Fibroblast of skin of left quadriceps (primary cell): ENCODE measurements around the gene AMDHD1.
"Not testable (repeated sequence)": the region's sequence is repeated elsewhere in the genome, so short reads cannot be mapped to it uniquely, and the experiment has no call there.

ENCODE experiments used
- DNase-seq, 2 experiments: peaks; one replicate each; pipeline ENCODE4 v3.0.0-alpha.2; 2013; ENCODE audit warnings: low read depth in 2 of 2

The AMDHD1 gene

DNA sequence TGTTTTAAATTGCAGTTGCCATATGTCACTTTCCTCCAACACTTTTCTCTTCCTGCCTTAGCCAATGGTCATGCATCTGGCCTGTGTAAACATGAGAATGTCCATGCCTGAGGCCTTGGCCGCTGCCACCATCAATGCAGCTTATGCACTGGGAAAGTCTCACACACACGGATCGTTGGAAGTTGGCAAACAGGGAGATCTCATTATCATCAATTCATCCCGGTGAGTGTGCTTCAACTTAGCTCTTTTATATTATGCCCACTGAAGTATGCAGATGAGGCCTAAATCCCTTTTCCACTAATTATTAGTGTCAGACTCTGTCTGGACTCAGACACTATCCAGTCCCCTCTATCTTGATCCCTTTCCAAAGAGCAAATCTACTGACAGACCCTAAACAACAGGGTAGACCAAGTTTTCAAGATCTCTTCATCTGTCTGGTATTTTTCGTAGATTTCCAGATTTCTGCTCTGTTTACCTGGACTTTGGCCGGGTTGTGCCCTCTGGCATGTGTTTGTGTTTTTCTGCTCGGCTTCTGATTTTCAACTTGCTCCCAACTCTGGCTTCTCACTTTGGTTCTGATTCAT lies 23.2 kb downstream of the AMDHD1 start:
- no peak for DNase-seq

- DNase-seq: no peak
Measured at GRCh38 chr12:95967301-95967700, 24.2 kb downstream of the AMDHD1 start.

DNA sequence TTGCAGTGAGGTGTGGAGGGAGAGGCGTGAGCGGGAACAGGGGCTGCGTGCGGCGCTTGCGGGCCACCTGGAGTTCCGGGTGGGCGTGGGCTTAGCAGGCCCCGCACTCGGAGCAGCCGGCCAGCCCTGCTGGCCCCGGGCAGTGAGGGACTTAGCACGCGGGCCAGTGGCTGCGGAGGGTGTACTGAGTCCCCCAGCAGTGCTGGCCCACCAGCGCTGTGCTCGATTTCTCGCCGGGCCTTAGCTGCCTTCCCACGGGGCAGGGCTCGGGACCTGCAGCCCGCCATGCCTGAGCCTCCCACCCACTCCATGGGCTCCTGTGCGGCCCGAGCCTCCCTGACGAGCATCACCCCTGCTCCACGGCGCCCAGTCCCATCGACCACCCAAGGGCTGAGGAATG lies 26.0 kb downstream of the AMDHD1 start:
- not testable (repeated sequence) for DNase-seq

GRCh38 chr12:95970905-95971304 lies 27.8 kb downstream of the AMDHD1 start:
- no peak for DNase-seq

GRCh38 chr12:95972832-95973456 lies 29.8 kb downstream of the AMDHD1 start:
- DNase-seq: no peak

DNA sequence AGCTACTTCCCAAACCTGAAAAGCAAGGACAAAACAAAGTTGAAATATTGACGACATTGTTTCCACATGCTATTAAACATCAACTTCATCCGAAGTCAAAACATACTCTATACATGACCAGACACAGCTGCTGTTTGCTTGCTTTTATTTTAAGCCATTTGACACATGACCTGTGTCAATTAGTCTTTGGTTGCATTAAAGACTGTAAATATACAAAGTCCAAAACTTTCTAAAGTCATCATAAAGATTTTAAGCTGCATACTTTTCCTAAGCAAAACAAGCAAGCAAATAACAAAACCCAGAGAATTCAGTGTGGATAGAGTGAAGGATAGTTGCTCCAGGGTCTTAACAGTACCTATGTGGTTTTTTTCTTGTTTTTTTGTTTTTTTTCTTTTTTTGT lies 31.2 kb downstream of the AMDHD1 start:
- DNase-seq: no peak

DNA sequence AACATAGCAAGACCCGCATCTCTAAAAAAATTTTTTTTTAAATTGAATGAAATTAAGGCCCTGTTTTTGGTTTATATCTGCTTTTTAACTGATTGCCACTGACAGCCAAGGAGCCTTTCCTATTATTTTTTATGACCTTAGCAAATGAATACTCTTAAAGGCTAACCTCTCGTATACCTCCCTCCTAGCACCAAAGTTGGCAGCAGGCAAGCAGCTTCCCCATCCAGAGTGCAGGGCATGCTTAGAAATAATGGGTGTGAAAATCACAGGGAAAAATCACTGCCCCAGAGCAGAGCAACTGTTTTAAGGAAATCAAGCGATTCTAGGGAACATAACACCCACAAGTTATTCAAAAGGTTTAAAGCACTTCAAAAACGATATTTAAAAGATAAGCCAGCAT lies 32.4 kb downstream of the AMDHD1 start:
- DNase-seq: no peak

- no peak for DNase-seq
Measured at GRCh38 chr12:95976416-95976832, 33.3 kb downstream of the AMDHD1 start.

DNA sequence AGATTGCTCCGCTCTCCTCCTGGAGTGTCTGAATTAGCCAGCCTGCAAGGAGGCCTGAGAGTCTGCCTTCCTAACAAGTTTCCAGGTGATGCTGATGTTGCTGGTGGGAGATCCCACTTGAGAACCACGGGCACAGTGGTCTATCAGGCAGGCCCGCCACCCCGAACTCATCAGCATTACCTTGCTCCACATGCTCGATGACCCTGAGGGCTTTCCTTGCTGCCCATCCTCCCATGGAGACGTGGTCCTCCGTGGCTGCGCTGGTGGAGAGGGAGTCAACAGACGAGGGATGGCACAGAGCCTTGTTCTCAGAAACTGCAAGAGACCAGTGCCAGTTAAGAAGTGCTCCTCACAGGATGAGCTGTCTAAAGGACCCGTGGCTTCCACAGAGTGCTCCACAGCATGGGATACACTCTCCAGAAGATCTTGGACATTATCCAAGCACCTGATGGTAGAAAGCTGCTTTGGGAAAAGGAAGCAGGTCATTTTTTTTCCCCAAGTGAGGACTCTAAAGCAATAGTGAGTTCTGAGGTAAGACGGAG lies 34.7 kb downstream of the AMDHD1 start:
- no peak for DNase-seq

GRCh38 chr12:95978351-95978750 lies 35.2 kb downstream of the AMDHD1 start:
- no peak for DNase-seq

GRCh38 chr12:95978774-95979173 lies 35.6 kb downstream of the AMDHD1 start:
- no peak for DNase-seq

GRCh38 chr12:95980437-95980836 lies 37.3 kb downstream of the AMDHD1 start:
- no peak for DNase-seq

- DNase-seq: no peak
Measured at GRCh38 chr12:95982602-95983001, 39.5 kb downstream of the AMDHD1 start.

DNA sequence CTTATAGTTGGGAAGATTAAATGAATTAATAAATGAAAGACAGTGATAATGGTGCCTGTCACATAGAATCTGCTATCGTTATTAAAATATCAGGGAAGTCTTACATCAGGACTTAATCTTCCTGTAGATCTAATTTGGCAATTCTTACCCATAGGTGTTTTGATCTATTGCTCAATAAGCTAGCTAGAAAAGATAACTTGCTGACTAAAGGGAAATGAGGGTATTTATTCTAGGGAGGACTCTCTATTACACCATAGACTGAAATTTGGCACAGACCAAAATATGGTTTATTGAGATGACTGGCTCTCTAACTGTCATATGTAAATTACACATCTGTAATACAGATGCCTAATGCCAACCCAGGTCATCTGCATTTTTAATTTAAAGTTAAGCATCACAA lies 41.6 kb downstream of the AMDHD1 start:
- DNase-seq: no peak

DNA sequence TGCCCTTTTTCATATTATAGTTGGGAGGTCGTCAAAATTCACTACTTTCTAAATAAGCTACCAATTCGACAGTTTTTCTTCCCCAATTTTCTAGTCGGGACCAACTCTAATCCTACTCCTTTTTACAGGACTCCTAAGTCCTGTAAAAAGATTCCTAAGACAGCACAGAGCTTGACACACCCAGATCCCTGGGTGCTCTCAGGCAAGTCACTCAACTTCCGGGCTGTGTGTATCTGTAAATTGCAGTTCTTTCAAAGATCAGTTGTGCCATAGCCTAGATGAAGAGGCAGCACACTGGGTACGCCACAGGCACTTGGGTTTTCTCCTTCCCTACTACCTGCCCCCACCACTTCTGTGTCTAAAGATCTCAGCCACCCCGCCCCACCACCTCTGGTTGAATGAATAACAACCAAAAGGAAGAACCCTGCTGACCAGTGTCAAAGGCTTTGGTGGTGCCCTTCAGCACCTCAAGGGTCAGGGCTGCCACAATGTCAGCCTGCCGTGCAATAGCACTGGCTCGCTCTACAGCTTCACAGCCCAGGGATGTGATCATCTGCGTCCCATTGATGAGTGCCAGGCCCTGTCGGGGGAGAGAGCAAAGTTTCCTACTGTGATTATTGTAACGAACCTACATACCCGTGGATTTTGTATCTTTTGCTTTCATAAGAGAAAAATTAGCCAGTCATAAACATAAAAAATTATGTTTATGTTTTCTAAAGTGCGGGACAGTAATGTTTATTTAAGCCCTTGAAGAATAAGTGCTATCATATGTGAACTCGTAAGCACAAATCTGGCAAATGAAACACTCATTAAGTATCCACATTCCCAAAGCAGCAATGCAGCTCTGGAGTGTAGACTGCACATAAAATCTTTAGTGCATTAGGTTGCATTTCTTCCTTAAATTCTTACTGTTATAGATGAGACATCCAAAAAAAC lies 43.8 kb downstream of the AMDHD1 start:
- no peak for DNase-seq

GRCh38 chr12:95988506-95989275 lies 45.6 kb downstream of the AMDHD1 start:
- no peak for DNase-seq

DNA sequence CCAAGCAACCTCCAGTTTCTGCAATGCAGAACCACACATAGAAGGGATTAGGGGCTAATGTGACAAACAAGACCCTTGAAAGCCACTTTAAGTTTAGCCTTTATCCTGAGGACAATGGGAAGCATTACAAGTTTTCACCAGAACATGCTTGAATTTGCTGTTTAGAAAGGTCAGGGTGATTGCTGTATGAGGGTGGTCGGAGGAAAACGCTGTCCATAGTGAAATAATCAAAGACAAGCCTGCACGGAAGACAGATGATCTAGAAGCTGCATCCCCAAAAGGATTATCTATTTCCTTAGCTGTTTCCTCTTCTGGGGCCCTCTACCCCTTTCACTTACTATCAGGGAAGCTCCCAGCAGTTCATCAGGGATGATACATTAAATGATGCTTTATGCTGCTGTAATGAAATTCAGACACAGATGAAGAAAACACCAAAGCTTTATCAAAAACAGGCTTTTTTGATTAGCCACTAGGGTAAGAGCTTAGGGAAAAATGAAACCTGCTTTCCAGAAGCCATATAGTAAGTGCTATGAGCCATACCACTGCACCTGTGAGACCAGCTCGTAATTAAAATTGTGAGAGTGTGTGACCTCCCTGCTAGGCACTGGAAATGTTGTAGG lies 46.5 kb downstream of the AMDHD1 start:
- DNase-seq: no peak

GRCh38 chr12:95990136-95990535 lies 47.0 kb downstream of the AMDHD1 start:
- no peak for DNase-seq

DNA sequence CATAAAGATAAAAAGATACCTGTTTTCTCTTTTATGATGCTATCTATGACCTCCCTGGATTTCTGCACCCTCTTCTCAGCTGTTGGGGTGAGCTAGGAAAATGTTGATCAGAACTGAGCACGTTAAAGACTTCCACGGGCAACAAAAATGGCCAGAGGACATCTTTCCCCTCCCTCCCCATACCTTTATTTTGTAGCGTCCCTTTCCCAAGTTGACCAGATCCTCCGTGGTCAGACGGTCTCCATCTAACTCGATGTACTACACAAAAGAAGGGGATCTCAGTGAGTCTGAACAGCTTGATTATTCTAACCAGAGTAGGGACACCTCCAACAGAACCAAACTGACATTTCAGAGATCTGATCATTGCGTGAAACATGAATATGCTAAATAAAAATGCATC lies 50.8 kb downstream of the AMDHD1 start:
- DNase-seq: no peak

DNA sequence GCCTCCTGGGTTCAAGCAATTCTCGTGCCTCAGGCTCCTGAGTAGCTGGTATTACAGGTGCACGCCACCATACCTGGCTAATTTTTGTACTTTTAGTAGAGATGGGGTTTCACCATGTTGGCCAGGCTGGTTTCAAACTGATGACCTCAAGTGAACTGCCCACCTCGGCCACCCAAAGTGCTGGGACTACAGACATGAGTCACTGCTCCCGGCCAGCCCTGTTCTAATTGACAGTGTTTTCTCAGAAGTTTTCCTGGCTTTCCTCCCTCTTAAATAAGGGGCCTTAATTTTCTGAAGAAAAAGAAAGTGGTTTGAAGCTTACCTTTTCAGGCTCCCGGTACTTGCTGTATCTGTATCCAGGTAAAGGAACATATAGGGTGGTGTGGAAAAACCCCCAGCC lies 51.3 kb downstream of the AMDHD1 start:
- DNase-seq: no peak
